Activated B cell treated with CpG ODN at 0.5 μM for 24 hours (primary cell): ENCODE measurements around the gene MAB21L4. TPM values are rescaled to one million over a fixed set of nuclear protein-coding genes. Genes with fewer than 3 reads are reported as not detected.

Source experiments
- ATAC-seq: fragments of 200-7000 bp; cut with Tn5 transposase; one replicate; pipeline ENCODE4 v1.10.0; 2021; ENCODE audit warnings: low read depth, mild to moderate bottlenecking, moderate library complexity
- CTCF ChIA-PET: fragments of 350-600 bp; sonication (Branson Sonifier 250); formaldehyde crosslinking; loops from one replicate; lab custom pipeline; 2021; ENCODE audit warnings: antibody characterized with exemption; lab: Charles Lee
- POLR2A ChIA-PET: fragments of 350-600 bp; sonication (Branson Sonifier 250); formaldehyde crosslinking; loops from one replicate; lab custom pipeline; 2021; ENCODE audit warnings: antibody characterized with exemption; lab: Charles Lee
- DNase-seq: peaks from one replicate; pipeline ENCODE4 v3.0.0; 2022
- H3K27ac Mint-ChIP-seq: one replicate; pipeline ENCODE4 v1.8.0; 2020; ENCODE audit warnings: mixed read lengths
- H3K27me3 Mint-ChIP-seq: one replicate; pipeline ENCODE4 v1.8.0; 2021; ENCODE audit warnings: mixed read lengths
- H3K36me3 Mint-ChIP-seq: one replicate; pipeline ENCODE4 v1.8.0; 2021; ENCODE audit warnings: low read depth, mixed read lengths
- H3K4me1 Mint-ChIP-seq: one replicate; pipeline ENCODE4 v1.8.0; 2021; ENCODE audit warnings: mixed read lengths
- H3K4me3 Mint-ChIP-seq: one replicate; pipeline ENCODE4 v1.8.0; 2020; ENCODE audit warnings: mild to moderate bottlenecking, mixed read lengths
- H3K9me3 Mint-ChIP-seq: one replicate; pipeline ENCODE4 v1.8.0; 2020; ENCODE audit warnings: mixed read lengths
- intact Hi-C: fragments of 100-400 bp; cut with micrococcal nuclease; formaldehyde crosslinking; loops from one replicate; pipeline ENCODE4 v1.15.1; 2024
- total RNA-seq: library from RNA; stranded (reverse); gene quantifications from 2 replicates; pipeline ENCODE4 v1.2.3, GENCODE V29; 2022
- TF ChIP-seq, protein P1 (sequence below): fragments of 200-600 bp; IDR thresholded peaks from one replicate; pipeline ENCODE4 v1.8.0; 2022; ENCODE audit warnings: antibody characterized with exemption, mild to moderate bottlenecking

Gene MAB21L4
- total RNA-seq, 1 donor from 2014 or later = not detected

DNA sequence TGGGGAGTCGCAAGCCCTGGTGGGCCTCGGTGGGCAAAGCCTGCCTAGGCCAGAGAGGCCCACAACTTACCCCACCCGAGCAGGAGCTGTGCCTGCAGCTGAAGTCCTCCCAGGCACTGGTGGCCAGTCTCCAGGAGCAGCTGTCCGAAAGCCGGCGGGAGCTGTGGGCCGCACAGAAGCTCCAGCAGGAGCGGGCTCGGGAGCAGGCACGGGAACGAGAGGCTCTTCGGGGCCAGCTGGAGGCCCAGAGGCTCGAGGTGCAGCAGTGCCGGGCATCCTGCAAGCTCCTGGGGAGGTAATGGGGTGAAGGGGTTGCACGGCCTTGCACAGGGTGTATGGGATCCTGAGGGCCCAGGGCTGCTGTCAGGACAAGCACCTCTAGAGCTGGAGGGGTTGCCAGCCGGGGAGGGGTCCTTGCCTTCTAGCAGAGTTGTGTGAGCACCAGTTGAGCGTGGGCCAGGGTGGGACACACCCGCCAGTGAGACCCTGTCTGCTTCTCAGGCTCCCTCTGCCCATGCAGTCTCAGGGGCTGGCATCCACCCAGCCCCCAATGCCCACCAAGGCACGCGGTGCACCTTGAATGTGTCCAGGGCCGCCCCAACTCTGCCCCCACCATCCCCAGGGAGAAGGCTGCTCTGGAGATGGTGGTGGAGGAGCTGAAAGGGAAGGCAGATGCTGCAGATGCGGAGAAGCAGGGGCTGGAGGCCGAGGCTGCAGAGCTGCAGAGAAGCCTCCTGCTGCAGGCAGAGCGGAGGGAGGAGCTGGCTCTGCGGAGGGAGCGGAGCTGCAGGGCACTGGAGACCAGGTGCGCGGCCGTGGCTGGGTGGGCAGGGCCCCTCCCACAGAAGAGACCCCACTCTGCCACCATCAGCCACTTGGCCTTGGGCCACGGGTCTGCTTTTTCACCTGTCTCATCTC is 37.4 kb upstream of the MAB21L4 start:
- no peak for DNase-seq
- ChIA-PET CTCF (interaction anchor here (1.2 kb wide), 1 partner anchor 19 kb away, joined by 3 read pairs; no protein-coding TSS in a partner anchor), POLR2A (no interaction called here)
- H3K9me3 Mint-ChIP-seq = peaks cover 11% of the 10 kb centered on the region
- TF ChIP-seq, protein P1, sequence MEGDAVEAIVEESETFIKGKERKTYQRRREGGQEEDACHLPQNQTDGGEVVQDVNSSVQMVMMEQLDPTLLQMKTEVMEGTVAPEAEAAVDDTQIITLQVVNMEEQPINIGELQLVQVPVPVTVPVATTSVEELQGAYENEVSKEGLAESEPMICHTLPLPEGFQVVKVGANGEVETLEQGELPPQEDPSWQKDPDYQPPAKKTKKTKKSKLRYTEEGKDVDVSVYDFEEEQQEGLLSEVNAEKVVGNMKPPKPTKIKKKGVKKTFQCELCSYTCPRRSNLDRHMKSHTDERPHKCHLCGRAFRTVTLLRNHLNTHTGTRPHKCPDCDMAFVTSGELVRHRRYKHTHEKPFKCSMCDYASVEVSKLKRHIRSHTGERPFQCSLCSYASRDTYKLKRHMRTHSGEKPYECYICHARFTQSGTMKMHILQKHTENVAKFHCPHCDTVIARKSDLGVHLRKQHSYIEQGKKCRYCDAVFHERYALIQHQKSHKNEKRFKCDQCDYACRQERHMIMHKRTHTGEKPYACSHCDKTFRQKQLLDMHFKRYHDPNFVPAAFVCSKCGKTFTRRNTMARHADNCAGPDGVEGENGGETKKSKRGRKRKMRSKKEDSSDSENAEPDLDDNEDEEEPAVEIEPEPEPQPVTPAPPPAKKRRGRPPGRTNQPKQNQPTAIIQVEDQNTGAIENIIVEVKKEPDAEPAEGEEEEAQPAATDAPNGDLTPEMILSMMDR = no peak
- no peaks in the 10 kb centered on the region for H3K4me1 Mint-ChIP-seq
- no peak for ATAC-seq
- no peak overlapping the region for H3K27ac Mint-ChIP-seq
- H3K4me3 Mint-ChIP-seq = no peak overlapping the region
- no peaks in the 10 kb centered on the region for H3K36me3 Mint-ChIP-seq
- intact Hi-C loops = no loop called here
- H3K27me3 Mint-ChIP-seq = peaks cover 6% of the 10 kb centered on the region

DNA sequence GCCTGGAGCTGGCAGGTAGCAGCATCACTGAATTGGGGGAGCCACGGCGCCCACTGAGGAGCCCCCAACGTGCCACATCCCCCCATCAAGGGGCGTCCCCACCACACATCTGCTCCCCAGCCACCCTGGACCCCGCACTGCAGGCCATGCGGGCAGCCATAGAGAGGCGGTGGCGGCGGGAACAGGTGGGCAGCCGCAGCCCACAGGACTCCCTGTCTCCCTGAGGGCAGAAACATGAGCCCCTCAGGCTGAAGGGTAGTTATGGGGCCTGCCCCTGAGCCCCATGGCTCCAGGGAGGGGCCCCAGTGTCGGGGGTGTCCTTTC is 36.7 kb upstream of the MAB21L4 start:
- Mint-ChIP-seq H3K27ac (no peak overlapping the region), H3K27me3 (peaks cover 6% of the 10 kb centered on the region), H3K9me3 (peaks cover 8% of the 10 kb centered on the region), H3K36me3 (no peaks in the 10 kb centered on the region), H3K4me3 (no peak overlapping the region), H3K4me1 (no peaks in the 10 kb centered on the region)
- POLR2A ChIA-PET = no interaction called here
- intact Hi-C loops = no loop called here
- no peak for DNase-seq
- TF ChIP-seq, protein P1 = no peak
- CTCF ChIA-PET = interaction anchor here (1.2 kb wide), 1 partner anchor 18 kb away, joined by 3 read pairs; no protein-coding TSS in a partner anchor
- ATAC-seq = no peak

DNA sequence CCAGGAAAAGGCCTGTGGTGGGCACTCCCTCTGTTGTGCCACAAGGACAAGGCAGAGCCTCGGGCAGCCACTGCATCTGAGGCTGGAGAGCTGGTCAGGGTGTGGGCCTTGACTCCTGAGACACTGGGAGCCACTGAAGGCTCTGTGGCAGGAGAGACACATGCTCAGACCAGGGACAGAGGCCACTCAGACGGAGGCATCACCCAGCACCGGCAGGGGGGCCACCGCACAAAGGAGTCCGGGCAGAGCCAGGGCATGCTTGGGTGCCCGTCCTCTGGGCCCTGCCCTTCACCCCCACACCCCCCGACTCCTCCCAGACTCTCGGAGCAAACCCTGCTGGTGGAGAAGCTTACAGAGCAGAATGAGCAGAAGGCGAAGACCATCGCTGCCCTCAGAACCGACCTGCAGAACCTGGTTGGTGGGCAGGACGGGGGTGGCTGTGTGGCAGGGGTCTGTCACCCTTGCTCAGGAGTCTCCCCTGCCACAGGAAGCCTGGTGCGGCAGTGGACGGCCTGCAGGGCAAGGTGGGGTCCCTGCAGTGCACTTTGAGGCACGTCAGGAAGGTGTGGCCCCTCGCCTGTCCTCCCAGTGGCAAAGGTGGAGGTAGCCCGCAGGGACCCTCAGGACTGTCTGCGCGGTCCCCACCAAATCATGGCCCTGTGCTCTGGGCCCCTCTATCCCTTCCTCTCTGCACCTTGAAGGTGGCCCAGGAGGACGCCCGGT is 36.2 kb upstream of the MAB21L4 start:
- Mint-ChIP-seq H3K27ac (no peak overlapping the region), H3K9me3 (peaks cover 7% of the 10 kb centered on the region), H3K27me3 (peaks cover 6% of the 10 kb centered on the region), H3K36me3 (no peaks in the 10 kb centered on the region), H3K4me3 (no peak overlapping the region), H3K4me1 (no peaks in the 10 kb centered on the region)
- TF ChIP-seq, protein P1 = no peak
- CTCF ChIA-PET = interaction anchor here (1.2 kb wide), 1 partner anchor 18 kb away, joined by 3 read pairs; no protein-coding TSS in a partner anchor
- intact Hi-C loops = no loop called here
- POLR2A ChIA-PET = no interaction called here
- no peak for DNase-seq
- no peak for ATAC-seq

DNA sequence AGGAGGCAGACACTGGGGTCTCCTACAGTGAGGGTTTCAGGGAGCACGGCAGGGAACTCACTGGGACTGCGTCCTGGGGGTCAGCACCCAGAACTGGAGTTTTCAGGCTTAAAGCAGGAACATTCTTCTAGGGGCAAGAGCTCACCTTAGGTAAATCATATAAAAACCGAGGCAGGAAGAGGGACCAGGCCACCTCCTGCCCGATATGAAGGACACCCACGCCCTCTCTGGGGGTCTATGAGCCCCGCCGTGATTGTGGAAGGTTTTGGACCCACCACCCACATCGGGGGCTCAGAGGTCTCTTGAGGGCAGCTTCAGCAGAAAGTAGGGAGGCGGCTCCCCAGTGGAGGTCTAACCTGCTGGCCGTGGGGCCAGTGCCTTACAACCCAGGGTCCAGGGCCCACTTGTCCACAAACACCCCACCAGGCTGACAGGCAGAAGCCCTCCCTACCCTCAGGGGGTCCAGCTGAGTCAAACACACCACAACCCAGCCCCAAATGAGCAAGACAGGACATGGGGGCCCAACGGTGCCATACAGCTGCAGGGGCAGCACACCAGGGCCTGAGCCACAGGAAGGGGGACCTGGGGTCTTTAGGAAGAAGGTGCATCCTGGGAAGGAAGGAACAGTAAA is 35.5 kb upstream of the MAB21L4 start:
- no peaks in the 10 kb centered on the region for H3K4me1 Mint-ChIP-seq
- peaks cover 6% of the 10 kb centered on the region for H3K27me3 Mint-ChIP-seq
- no peak overlapping the region for H3K27ac Mint-ChIP-seq
- no peaks in the 10 kb centered on the region for H3K36me3 Mint-ChIP-seq
- H3K9me3 Mint-ChIP-seq = peaks cover 6% of the 10 kb centered on the region
- TF ChIP-seq, protein P1 = no peak
- DNase-seq (no peak), ATAC-seq (no peak)
- ChIA-PET POLR2A (no interaction called here), CTCF (no interaction called here)
- intact Hi-C loops = no loop called here
- no peak overlapping the region for H3K4me3 Mint-ChIP-seq
